Measurements from ENCODE around the gene OR7A10. TPM values are rescaled to one million over a fixed set of nuclear protein-coding genes. Genes with fewer than 3 reads are reported as not detected.

Gene OR7A10
- total RNA-seq = not detected

DNA sequence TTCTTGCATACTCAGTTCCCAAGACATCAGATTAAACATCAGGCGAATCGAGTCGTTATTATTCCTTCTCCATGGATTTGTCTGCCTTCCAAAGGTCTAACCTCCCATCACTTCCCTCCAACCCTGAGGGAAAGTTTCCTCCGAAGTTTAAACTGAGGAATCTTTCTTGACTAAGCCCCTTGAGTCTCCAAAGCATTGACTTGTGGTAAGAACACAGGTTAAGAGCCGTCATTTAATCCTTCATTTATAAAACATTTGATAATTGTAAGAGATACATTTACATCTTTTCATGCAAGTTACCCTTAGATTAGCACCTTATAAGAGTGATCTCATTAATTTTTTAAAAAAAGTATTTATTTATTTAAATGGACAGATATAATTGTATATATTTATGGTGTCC, at the start of gene OR7A10:
OR7A10 (minus strand) TSS at position 101 of the 400 bp plus-strand sequence. CDS start 7,045 bp downstream, outside the sequence.
- DNase-seq = no peak

GRCh38 chr19:14890643-14891379, 42.1 kb upstream of the OR7A10 start:
- no peak for DNase-seq

DNA sequence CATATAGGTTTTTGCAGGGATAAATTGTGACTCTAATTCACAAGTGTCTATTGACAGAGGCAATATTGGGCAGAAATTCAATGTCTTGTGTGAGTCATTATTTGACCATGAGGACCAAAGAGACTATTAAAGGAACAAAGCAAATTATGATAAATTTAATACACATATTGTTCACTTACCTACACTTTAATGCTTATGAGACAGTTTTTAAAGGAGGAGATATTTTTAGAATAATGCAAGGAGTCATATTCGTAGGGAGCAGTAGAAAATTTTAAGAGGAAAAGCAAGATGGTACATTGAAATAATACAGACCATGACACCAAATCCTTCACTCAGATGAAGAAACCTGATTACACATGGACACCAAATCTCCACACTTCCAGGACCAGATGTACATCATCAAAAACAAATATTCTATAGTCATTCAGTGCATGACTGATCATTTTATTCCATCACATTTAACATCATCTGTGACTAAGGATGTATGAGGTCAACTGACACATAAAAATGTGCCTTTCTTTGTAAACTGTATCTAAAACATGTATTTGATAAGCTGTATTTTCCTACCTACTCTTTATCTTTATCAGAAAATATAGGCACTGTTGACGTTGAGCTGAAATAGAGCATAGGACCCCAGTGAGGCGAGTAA, 41.4 kb upstream of the OR7A10 start:
- no peak for DNase-seq

DNA sequence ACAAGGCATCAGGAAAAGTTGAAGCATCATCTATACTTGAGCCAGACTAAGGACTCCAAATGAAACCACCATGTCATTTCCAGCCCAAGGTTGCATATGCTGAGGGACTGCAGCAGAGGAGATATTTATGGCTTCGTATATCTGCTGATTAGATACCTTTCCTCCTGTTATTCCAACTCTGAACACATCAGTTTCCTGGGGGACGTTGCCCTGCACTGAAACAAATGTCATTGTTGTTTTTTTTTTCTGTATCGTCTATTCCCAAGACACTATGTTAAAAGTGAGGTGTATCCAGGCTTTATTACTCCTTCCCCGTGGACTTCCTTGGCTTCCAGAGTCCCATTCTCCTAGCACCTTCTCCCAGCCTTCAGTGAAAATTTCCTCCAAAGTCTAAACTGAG, 37.3 kb upstream of the OR7A10 start, which contains the start of gene OR7A17:
OR7A17 (minus strand) TSS at position 101 of the 400 bp plus-strand sequence. CDS start 4,777 bp downstream, outside the sequence.
- DNase-seq = no peak

DNA sequence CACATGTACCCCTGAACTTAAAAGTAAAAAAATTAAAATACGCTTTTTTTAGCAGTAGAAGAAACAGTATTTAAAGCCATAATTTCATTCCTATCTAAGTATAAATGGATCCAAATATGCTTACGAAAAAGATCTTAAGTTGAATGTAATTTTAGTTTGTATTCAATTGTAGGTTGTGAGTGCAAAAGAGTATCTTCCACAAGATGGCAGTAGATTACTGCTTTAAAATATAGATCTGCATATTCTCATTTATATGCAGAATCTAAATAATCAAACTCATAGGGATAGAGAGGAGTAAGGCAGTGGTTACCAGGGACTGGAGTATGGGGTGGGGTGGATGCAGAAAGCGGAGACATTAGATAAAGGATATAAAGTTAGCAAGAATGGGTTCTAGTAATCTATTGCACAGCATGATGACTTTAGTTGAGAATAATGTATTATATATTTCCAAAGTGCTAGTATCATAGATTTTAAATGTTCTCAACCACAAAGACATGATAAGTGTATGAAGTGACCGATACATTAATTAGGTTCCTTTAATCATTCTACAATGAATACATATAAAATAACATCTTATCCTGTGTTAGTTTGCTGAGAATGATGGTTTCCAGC, 23.0 kb upstream of the OR7A10 start:
- DNase-seq = no peak

GRCh38 chr19:14868497-14868896, 19.8 kb upstream of the OR7A10 start:
- DNase-seq = no peak

- no peak for DNase-seq
Observed at GRCh38 chr19:14843578-14843977, 5.1 kb downstream of the OR7A10 start.

DNA sequence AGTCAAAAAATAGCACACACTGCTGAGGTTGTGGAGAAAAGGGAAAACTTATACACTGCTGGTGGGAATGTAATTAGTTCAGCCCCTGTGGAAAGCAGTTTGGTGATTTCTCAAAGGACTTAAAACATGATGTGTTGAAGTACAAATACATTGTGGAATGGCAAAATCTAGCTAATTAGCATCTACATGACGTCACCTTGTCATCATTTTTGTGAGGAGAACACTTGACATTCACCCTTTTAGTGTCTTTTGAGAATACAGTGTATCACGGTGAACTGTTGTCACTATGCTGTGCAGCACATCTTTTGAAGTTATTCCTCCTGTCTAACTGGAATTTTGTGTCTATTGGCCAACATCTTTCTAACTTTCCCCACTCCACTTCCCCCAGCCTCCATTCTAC, 5.6 kb downstream of the OR7A10 start:
- DNase-seq = no peak

DNA sequence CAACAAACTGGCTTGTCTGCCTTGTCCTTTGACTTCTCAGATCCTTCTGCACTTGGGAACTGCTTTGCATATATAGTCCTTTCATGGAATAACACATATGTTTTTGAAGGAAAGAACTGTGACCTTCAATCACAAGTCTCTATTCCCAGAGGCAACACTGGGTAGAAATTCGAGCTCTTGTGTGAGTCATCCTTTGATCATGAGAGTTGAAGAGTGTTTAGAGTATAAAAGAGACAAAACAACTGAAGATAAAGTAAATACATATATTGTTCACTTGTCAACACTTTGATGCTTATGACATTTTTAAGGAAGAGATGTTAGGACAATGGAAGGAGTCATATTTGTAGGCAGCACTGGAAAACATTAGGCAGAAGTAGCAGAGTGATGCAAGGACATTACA, 8.5 kb downstream of the OR7A10 start:
- DNase-seq = no peak

DNA sequence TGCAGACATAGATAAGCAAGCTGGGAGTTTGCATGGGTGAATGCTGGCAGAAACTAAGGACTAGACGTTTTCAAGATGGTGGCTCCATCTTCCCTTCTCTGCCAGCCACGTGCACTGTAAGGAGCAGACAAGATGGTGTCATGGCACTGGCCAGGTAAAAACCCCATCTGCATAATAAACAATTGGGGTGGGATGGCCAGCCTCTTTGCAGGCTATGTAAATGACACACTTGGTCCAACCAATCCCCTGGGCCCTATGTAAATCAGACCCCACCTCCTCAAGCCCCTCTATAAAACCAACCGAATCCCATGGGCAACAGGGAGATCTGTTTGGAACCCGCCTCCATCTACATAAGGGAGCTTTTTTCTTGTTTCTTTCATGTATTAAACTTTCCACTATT, 11.3 kb downstream of the OR7A10 start:
- DNase-seq = no peak

- DNase-seq = no peak
Observed at GRCh38 chr19:14835011-14835410, 13.7 kb downstream of the OR7A10 start, which contains the start of the genes OR7A5 and OR7C1. TSS of gene OR7A5 (minus strand) at chr19:14835185. CDS start at chr19:14828241, 6,944 bp downstream. TSS of gene OR7C1 (minus strand) at chr19:14835185. CDS start at chr19:14800136, 35,049 bp downstream.

DNA sequence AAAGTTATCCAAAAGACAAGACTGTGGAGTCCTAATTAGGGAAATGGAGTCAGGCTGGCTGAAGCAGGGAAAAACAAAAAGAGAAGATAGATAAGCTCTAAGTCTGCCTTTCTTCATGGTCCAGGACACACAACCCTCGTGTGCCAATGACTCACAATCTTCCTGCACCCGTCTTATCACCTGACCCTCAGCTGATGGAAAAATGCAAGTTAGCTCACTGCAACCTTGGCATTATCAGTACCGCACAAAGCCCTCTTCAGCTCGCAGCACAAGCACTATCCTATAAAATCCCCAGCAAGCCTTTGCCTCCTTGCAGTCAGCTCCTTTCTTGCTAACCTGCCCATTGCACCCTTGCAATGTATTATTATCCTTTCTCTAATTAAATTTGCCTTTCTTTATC, 18.0 kb downstream of the OR7A10 start:
- DNase-seq = no peak

- DNase-seq = no peak
Observed at GRCh38 chr19:14826006-14826405, 22.7 kb downstream of the OR7A10 start.

GRCh38 chr19:14821937-14822336, 26.8 kb downstream of the OR7A10 start:
- DNase-seq = no peak

DNA sequence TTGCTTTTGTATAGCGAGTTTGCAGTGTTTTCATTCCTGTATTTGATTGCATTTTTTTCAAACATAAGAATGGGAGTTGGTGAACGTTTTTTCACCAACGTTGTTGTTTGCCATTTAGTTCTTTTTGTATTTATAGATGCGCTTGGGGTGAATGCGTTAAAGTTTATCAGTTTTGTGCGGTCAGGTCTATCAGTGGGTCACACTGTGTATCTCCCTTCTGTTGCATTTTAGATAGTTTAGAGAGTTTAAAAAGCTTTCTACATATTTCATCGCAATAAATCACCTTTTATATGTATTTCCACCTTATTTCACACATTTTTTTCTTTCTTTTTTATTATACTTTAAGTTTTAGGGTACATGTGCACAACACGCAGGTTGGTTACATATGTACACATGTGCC, 30.1 kb downstream of the OR7A10 start:
- DNase-seq = no peak

GRCh38 chr19:14817052-14817451, 31.7 kb downstream of the OR7A10 start:
- DNase-seq = no peak

DNA sequence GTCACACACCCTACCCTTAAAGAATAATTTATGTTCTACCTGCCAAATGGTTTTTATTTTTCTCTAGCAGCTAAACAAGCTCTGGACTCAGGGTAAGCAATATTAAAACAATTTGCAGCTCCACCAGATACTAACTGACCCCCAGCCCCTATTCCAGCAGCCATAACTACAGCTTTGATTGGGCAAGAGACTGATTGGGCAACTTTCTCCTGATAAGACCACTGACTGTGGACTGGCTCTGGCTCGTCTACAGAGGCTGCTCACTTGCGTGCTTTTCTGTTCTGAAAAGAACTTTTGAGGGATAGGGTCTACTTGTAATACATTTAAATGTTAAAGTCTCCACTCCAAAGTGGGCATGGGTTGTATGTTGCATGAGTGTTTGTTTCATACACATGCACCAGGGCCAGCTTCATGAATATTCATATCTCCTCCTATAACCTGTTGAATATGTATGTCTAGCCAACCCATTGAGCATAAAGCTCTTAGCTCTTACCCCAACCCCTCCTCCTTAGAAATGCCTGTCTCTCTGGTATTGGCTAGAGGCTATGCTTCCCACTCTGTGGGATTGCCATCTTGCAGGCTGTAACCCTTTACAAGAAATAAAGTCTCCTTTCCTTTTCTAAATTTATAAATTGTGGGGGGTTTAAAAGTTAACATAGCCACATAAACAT, 33.6 kb downstream of the OR7A10 start:
- no peak for DNase-seq

- no peak for DNase-seq
Observed at GRCh38 chr19:14809272-14810057, 39.3 kb downstream of the OR7A10 start.

GRCh38 chr19:14804765-14805164, 44.0 kb downstream of the OR7A10 start:
- no peak for DNase-seq

DNA sequence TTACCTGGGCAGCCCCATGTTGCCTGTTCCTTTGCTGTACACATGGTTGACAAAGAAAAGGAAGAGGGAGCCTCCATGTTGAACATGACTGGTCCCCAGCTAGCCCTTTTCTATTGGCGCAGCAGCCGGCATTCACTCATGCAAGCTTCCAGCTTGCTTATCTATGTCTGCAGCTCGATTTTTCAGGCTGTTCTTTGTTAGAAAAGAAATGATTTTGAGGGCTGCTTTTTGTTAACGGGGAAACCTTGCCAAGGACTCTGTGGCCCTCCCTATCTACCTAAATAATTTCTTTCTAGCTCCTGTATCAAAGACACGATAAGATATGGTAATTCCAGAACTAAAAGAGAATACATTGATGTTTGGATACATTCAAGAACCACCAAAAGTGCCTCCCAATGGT, 50.0 kb downstream of the OR7A10 start:
- no peak for DNase-seq

GRCh38 chr19:14796021-14796420, 52.7 kb downstream of the OR7A10 start:
- no peak for DNase-seq

GRCh38 chr19:14795078-14795721, 53.5 kb downstream of the OR7A10 start:
- no peak for DNase-seq
